Neural cell (in vitro differentiated cells): ENCODE measurements around the gene SPDL1.

Experiments
- EZH2 ChIP-seq: fragments of 200-600, 300-800 bp; shearing (Covaris generic), sonication (generic); IDR thresholded peaks from 2 replicates; pipeline ENCODE4 v1.6.1; 2014; ENCODE audit warnings: antibody characterized with exemption, low read length, borderline replicate concordance, mild to moderate bottlenecking; ENCODE audit not compliant: insufficient read depth, poor library complexity, severe bottlenecking
- POLR2AphosphoS5 ChIP-seq: IDR thresholded peaks from 2 replicates; pipeline ENCODE4 v1.6.1; 2012
- SMC3 ChIP-seq: fragments of 450-650 bp; conservative IDR thresholded peaks from 2 replicates; pipeline ENCODE4 v1.6.1; 2014; ENCODE audit warnings: antibody characterized with exemption, mild to moderate bottlenecking, moderate library complexity; ENCODE audit not compliant: poor library complexity
- TF ChIP-seq, protein P1 (sequence below): IDR thresholded peaks from 2 replicates; pipeline ENCODE4 v1.6.1; 2012; ENCODE audit warnings: borderline replicate concordance
- TF ChIP-seq, protein P2 (sequence below): fragments of 450-650 bp; IDR thresholded peaks from 2 replicates; pipeline ENCODE4 v1.5.1; 2014; ENCODE audit warnings: antibody characterized with exemption, mild to moderate bottlenecking, moderate library complexity; ENCODE audit not compliant: poor library complexity, severe bottlenecking

DNA sequence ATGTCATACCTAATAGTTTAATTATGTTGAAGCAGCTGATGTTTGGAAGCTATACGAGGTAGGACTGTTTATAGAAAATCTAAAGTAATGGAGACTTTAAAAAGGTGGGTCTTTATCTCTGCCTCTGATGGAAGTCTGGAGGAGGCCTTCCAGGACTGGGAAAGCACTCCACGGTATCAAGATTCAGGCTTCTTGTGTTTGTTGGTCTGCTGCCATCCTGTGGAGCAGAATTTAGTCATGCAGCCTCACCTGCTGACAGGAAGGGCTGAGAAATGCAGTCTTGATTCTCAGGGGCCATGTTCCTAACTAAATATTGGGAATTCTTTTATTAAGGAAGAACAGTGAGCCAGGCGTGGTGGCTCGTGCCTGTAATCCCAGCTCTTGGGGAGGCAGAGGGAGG is 15.9 kb downstream of the SPDL1 start:
- TF ChIP-seq EZH2 (no peak), SMC3 (no peak), POLR2AphosphoS5 (no peak)
- TF ChIP-seq, protein P1, sequence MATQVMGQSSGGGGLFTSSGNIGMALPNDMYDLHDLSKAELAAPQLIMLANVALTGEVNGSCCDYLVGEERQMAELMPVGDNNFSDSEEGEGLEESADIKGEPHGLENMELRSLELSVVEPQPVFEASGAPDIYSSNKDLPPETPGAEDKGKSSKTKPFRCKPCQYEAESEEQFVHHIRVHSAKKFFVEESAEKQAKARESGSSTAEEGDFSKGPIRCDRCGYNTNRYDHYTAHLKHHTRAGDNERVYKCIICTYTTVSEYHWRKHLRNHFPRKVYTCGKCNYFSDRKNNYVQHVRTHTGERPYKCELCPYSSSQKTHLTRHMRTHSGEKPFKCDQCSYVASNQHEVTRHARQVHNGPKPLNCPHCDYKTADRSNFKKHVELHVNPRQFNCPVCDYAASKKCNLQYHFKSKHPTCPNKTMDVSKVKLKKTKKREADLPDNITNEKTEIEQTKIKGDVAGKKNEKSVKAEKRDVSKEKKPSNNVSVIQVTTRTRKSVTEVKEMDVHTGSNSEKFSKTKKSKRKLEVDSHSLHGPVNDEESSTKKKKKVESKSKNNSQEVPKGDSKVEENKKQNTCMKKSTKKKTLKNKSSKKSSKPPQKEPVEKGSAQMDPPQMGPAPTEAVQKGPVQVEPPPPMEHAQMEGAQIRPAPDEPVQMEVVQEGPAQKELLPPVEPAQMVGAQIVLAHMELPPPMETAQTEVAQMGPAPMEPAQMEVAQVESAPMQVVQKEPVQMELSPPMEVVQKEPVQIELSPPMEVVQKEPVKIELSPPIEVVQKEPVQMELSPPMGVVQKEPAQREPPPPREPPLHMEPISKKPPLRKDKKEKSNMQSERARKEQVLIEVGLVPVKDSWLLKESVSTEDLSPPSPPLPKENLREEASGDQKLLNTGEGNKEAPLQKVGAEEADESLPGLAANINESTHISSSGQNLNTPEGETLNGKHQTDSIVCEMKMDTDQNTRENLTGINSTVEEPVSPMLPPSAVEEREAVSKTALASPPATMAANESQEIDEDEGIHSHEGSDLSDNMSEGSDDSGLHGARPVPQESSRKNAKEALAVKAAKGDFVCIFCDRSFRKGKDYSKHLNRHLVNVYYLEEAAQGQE, result no peak
- TF ChIP-seq, protein P2, sequence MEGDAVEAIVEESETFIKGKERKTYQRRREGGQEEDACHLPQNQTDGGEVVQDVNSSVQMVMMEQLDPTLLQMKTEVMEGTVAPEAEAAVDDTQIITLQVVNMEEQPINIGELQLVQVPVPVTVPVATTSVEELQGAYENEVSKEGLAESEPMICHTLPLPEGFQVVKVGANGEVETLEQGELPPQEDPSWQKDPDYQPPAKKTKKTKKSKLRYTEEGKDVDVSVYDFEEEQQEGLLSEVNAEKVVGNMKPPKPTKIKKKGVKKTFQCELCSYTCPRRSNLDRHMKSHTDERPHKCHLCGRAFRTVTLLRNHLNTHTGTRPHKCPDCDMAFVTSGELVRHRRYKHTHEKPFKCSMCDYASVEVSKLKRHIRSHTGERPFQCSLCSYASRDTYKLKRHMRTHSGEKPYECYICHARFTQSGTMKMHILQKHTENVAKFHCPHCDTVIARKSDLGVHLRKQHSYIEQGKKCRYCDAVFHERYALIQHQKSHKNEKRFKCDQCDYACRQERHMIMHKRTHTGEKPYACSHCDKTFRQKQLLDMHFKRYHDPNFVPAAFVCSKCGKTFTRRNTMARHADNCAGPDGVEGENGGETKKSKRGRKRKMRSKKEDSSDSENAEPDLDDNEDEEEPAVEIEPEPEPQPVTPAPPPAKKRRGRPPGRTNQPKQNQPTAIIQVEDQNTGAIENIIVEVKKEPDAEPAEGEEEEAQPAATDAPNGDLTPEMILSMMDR, result no peak
